HL-60 (cell line): ENCODE results near the gene ALDH5A1.

Experiments used
- GABPA ChIP-seq: IDR thresholded peaks from 2 replicates; pipeline ENCODE4 v1.6.1; 2012; ENCODE audit warnings: low read depth
- POLR2AphosphoS5 ChIP-seq: IDR thresholded peaks from 2 replicates; pipeline ENCODE4 v1.6.1; 2012; ENCODE audit warnings: low read depth
- TF ChIP-seq, protein P1 (sequence below): IDR thresholded peaks from one replicate; pipeline ENCODE4 v1.5.1; 2011; ENCODE audit warnings: low read length, control low read depth, inconsistent platforms; ENCODE audit not compliant: insufficient read depth

DNA sequence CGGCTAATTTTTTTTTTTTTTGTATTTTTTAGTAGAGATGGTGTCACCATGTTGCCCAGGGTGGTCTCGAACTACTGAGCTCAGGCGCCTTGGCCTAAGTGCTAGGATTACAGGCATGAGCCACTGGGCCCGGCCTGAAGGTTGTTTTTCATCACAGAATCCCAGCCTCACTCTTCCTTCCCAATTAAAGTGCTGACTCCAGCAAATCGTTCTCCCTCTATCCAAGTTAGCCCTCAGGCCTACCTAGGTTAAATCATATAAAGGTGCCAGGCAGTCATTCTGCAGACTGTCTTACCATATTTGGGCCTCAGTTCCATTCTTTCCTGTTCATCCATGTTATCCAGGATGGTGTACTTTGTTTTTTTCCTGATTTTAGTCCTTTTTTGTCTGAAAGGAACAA, 56.4 kb downstream of the ALDH5A1 start:
- TF ChIP-seq, protein P1, sequence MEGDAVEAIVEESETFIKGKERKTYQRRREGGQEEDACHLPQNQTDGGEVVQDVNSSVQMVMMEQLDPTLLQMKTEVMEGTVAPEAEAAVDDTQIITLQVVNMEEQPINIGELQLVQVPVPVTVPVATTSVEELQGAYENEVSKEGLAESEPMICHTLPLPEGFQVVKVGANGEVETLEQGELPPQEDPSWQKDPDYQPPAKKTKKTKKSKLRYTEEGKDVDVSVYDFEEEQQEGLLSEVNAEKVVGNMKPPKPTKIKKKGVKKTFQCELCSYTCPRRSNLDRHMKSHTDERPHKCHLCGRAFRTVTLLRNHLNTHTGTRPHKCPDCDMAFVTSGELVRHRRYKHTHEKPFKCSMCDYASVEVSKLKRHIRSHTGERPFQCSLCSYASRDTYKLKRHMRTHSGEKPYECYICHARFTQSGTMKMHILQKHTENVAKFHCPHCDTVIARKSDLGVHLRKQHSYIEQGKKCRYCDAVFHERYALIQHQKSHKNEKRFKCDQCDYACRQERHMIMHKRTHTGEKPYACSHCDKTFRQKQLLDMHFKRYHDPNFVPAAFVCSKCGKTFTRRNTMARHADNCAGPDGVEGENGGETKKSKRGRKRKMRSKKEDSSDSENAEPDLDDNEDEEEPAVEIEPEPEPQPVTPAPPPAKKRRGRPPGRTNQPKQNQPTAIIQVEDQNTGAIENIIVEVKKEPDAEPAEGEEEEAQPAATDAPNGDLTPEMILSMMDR = no peak
- TF ChIP-seq GABPA = no peak
- TF ChIP-seq POLR2AphosphoS5 = no peak
